ENCODE data around the gene DOK6. TPM values are rescaled to one million over a fixed set of nuclear protein-coding genes. Genes with fewer than 3 reads are reported as not detected.
A peak's percentile ranks its signal among the peaks of the same experiment; 100 is the strongest.

The DOK6 gene
- total RNA-seq, 2 experiments from 2014 or later: not detected

DNA sequence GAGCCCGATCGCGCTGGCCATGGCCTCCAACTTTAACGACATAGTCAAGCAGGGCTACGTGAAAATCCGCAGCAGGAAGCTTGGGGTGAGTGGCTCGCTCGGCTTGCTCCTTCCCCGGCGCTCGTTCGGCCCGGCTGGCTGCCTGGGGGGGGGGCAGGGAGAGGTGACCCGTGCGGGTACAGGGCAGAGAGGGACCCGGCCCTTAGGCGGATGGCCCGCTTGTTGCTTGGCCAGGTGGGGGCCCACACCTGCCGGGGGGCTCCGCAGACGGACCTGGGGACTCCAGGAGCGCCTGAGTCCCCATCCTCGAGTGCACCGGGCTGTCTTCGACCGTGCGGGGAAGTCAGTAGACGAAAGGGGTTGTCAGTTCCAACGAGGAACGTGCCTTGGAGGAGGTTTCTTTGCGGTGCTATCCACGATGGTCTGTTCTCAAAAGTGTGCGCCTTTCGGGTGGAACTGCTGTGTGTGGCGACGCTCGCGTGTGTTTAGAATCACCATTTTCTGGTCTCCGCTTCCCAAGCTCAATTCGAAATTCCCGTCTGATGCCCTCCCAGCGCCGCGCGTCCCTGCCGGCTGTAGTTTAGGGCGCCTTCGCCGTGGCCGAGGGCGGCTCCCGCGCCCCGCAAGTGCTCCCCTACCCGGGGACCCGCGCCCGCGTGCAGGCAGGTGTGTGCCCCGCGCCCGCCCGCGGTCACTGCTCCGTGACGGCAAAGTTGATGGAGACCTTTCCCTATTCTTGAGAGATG is 711 bp downstream of the DOK6 start:
- TF ChIP-seq, protein P1, sequence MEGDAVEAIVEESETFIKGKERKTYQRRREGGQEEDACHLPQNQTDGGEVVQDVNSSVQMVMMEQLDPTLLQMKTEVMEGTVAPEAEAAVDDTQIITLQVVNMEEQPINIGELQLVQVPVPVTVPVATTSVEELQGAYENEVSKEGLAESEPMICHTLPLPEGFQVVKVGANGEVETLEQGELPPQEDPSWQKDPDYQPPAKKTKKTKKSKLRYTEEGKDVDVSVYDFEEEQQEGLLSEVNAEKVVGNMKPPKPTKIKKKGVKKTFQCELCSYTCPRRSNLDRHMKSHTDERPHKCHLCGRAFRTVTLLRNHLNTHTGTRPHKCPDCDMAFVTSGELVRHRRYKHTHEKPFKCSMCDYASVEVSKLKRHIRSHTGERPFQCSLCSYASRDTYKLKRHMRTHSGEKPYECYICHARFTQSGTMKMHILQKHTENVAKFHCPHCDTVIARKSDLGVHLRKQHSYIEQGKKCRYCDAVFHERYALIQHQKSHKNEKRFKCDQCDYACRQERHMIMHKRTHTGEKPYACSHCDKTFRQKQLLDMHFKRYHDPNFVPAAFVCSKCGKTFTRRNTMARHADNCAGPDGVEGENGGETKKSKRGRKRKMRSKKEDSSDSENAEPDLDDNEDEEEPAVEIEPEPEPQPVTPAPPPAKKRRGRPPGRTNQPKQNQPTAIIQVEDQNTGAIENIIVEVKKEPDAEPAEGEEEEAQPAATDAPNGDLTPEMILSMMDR (IDR thresholded peaks at IDR 0.05): no peak
- Histone ChIP-seq H3K9me3 (ENCODE audit: control insufficient read depth in 1 of 2, insufficient read depth in 1 of 2, low read length in 2 of 2) (peaks cover 6 to 8% of the 10 kb centered on the region in 2 experiments), H3K4me3 (ENCODE audit: low read length) (no peak overlapping the region), H3K27me3 (ENCODE audit: control insufficient read depth in 1 of 2, insufficient read depth in 2 of 2, low read length in 2 of 2) (peaks cover 35 to 59% of the 10 kb centered on the region in 2 experiments), H3K27ac (ENCODE audit: low read depth in 1 of 2, low read length in 2 of 2) (no peak overlapping the region), H3K4me1 (ENCODE audit: insufficient read depth, low read length) (peaks cover 8% of the 10 kb centered on the region), H3K36me3 (ENCODE audit: insufficient read depth, low read length) (no peaks in the 10 kb centered on the region)
- CTCF ChIA-PET: no interaction called here
- no peaks in the 10 kb centered on the region for H3K9me3 Mint-ChIP-seq
- H3K4me3 Mint-ChIP-seq: peak overlapping the region; percentile 38
- intact Hi-C loops (cut with DNase I, micrococcal nuclease): no loop called here
- DNase-seq: no peak
- H3K27me3 Mint-ChIP-seq: peaks cover 68% of the 10 kb centered on the region
- H3K27ac Mint-ChIP-seq: no peak overlapping the region
- ATAC-seq (ENCODE audit: poor library complexity): no peak
- H3K4me1 Mint-ChIP-seq (ENCODE audit: low read depth): peaks cover 17% of the 10 kb centered on the region
- POLR2A ChIA-PET: no interaction called here
- H3K36me3 Mint-ChIP-seq (ENCODE audit: low read depth): no peaks in the 10 kb centered on the region

DNA sequence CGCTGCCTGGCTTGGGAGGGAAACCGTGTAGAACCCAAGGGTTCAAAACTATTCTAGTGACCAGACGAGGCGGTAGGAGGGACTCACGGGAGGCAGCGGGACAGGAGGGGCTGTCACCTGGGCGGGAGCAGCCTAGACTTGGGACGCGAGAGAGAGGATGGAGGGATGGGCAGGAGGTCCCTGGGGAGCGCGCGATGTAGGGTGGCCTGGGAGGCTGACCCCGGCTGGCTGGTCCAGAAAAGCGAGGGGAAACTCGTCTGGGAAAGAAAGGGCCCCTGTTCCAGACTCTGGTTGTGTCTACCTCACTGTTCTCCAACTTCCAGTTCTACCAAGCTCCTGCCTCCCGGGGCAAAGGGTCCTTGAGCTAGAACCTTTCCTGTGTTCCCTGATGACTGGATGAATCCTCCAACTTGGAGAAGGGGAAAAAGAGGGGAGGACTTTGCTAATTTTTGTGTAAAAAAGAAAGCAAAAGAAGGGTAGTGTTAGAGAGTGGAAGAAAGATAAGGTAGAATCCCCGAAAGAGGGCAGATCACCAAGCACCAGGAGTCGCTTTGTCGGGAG is 1.4 kb downstream of the DOK6 start:
- ChIA-PET CTCF (no interaction called here), POLR2A (no interaction called here)
- TF ChIP-seq, protein P1 (IDR thresholded peaks at IDR 0.05): no peak
- Mint-ChIP-seq H3K36me3 (ENCODE audit: low read depth) (no peaks in the 10 kb centered on the region), H3K4me1 (ENCODE audit: low read depth) (peaks cover 17% of the 10 kb centered on the region), H3K27me3 (peaks cover 67% of the 10 kb centered on the region), H3K9me3 (no peaks in the 10 kb centered on the region), H3K4me3 (no peak overlapping the region), H3K27ac (no peak overlapping the region)
- Histone ChIP-seq H3K27ac (ENCODE audit: low read depth in 1 of 2, low read length in 2 of 2) (no peak overlapping the region), H3K4me1 (ENCODE audit: insufficient read depth, low read length) (peaks cover 8% of the 10 kb centered on the region), H3K9me3 (ENCODE audit: control insufficient read depth in 1 of 2, insufficient read depth in 1 of 2, low read length in 2 of 2) (peaks cover 3 to 7% of the 10 kb centered on the region in 2 experiments), H3K4me3 (ENCODE audit: low read length) (no peak overlapping the region), H3K36me3 (ENCODE audit: insufficient read depth, low read length) (no peaks in the 10 kb centered on the region), H3K27me3 (ENCODE audit: control insufficient read depth in 1 of 2, insufficient read depth in 2 of 2, low read length in 2 of 2) (peaks cover 35 to 52% of the 10 kb centered on the region in 2 experiments)
- intact Hi-C loops (cut with DNase I, micrococcal nuclease): no loop called here
- DNase-seq (no peak), ATAC-seq (ENCODE audit: poor library complexity) (no peak)

DNA sequence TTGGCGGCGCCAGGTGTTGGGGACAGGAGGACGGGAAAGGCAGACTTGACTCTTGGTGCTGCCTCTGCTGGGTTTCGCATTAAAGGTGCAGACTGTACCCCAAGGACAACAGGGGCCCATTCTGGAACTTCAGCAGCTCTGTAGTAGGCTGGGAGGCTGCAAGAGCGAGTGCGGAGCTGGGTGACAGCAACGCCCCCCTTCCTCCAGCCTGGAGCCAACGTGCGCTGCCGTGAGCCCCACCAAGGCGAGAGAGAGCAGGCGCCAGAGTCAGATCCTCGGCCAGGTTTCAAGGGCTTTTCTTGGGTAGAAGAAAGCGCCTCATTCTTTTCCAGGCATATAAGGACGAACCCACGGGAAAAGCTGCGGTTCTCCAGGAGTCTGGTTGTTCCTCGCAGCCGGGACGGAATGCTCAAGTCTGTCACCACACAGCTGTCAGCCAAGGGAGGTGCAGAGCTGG is 1.9 kb downstream of the DOK6 start:
- Histone ChIP-seq H3K27me3 (ENCODE audit: control insufficient read depth in 1 of 2, insufficient read depth in 2 of 2, low read length in 2 of 2) (peaks cover 35 to 51% of the 10 kb centered on the region in 2 experiments), H3K4me1 (ENCODE audit: insufficient read depth, low read length) (peaks cover 8% of the 10 kb centered on the region), H3K4me3 (ENCODE audit: low read length) (no peak overlapping the region), H3K36me3 (ENCODE audit: insufficient read depth, low read length) (no peaks in the 10 kb centered on the region), H3K9me3 (ENCODE audit: control insufficient read depth in 1 of 2, insufficient read depth in 1 of 2, low read length in 2 of 2) (peaks cover 0 to 5% of the 10 kb centered on the region in 2 experiments), H3K27ac (ENCODE audit: low read depth in 1 of 2, low read length in 2 of 2) (no peak overlapping the region)
- H3K27me3 Mint-ChIP-seq: peaks cover 67% of the 10 kb centered on the region
- H3K9me3 Mint-ChIP-seq: no peaks in the 10 kb centered on the region
- POLR2A ChIA-PET: no interaction called here
- ATAC-seq (ENCODE audit: poor library complexity) (no peak), DNase-seq (no peak)
- peaks cover 17% of the 10 kb centered on the region for H3K4me1 Mint-ChIP-seq (ENCODE audit: low read depth)
- H3K4me3 Mint-ChIP-seq: no peak overlapping the region
- TF ChIP-seq, protein P1 (IDR thresholded peaks at IDR 0.05): no peak
- CTCF ChIA-PET: no interaction called here
- intact Hi-C loops (cut with DNase I, micrococcal nuclease): no loop called here
- no peaks in the 10 kb centered on the region for H3K36me3 Mint-ChIP-seq (ENCODE audit: low read depth)
- no peak overlapping the region for H3K27ac Mint-ChIP-seq

Measured in CD4-positive, alpha-beta T cell (primary cell).